Loucy (cell line): ENCODE data around the gene WDR26.

Source experiments
- H2AFZ ChIP-seq: fragments of 200-600 bp; sonication (generic); 2 replicates; pipeline ENCODE4 v1.6.0; 2016; ENCODE audit warnings: antibody characterized with exemption, mild to moderate bottlenecking, low read length, moderate library complexity
- H3F3A ChIP-seq: fragments of 200-600 bp; 2 replicates; pipeline ENCODE4 v1.6.0; 2016; ENCODE audit warnings: antibody characterized with exemption, low read depth, mild to moderate bottlenecking
- H3K27me3 ChIP-seq: fragments of 200-600 bp; sonication (generic); 2 replicates; pipeline ENCODE4 v1.6.1; 2014; ENCODE audit warnings: low read length, mild to moderate bottlenecking; ENCODE audit not compliant: insufficient read depth, poor library complexity, severe bottlenecking
- H3K36me3 ChIP-seq: fragments of 200-600 bp; sonication (generic); 2 replicates; pipeline ENCODE4 v1.6.1; 2016; ENCODE audit warnings: low read length; ENCODE audit not compliant: insufficient read depth
- H3K4me1 ChIP-seq: fragments of 200-600 bp; sonication (generic); 2 replicates; pipeline ENCODE4 v1.5.1; 2014; ENCODE audit warnings: low read length, mild to moderate bottlenecking; ENCODE audit not compliant: insufficient read depth, poor library complexity, severe bottlenecking
- H3K4me2 ChIP-seq: fragments of 200-600 bp; sonication (generic); 2 replicates; pipeline ENCODE4 v1.6.0; 2014; ENCODE audit warnings: antibody characterized with exemption, low read length, low read depth, mild to moderate bottlenecking; ENCODE audit not compliant: poor library complexity, severe bottlenecking
- H3K4me3 ChIP-seq: fragments of 200-600 bp; sonication (generic); 2 replicates; pipeline ENCODE4 v1.5.1; 2014; ENCODE audit warnings: low read length, mild to moderate bottlenecking, mixed read lengths; ENCODE audit not compliant: poor library complexity, severe bottlenecking
- H3K79me2 ChIP-seq: fragments of 200-600 bp; sonication (generic); 2 replicates; pipeline ENCODE4 v1.6.1; 2014; ENCODE audit warnings: low read length; ENCODE audit not compliant: insufficient read depth
- H3K9ac ChIP-seq: fragments of 200-600 bp; sonication (generic); 2 replicates; pipeline ENCODE4 v1.6.0; 2014; ENCODE audit warnings: mild to moderate bottlenecking, low read depth, low read length, moderate library complexity; ENCODE audit not compliant: poor library complexity, severe bottlenecking
- H3K9me2 ChIP-seq: fragments of 200-600 bp; sonication (generic); replicated peaks from 2 replicates; pipeline ENCODE4 v1.6.1; 2016; ENCODE audit warnings: low read depth, low read length, mixed read lengths
- H3K9me3 ChIP-seq: fragments of 200-600 bp; sonication (generic); 2 replicates; pipeline ENCODE4 v1.6.1; 2014; ENCODE audit warnings: mild to moderate bottlenecking, antibody characterized with exemption, low read length, low read depth; ENCODE audit not compliant: insufficient read depth
- H4K20me1 ChIP-seq: fragments of 200-600 bp; sonication (generic); 2 replicates; pipeline ENCODE4 v1.6.0; 2014; ENCODE audit warnings: antibody characterized with exemption, low read length, mild to moderate bottlenecking; ENCODE audit not compliant: insufficient read depth, poor library complexity, severe bottlenecking
- CTCF ChIP-seq: fragments of 200-600 bp; sonication (generic); conservative IDR thresholded peaks from 2 replicates; pipeline ENCODE4 v1.5.1; 2014; ENCODE audit warnings: mild to moderate bottlenecking, antibody characterized with exemption, low read length
- EZH2phosphoT487 ChIP-seq: fragments of 200-600 bp; IDR thresholded peaks from 2 replicates; pipeline ENCODE4 v1.6.1; 2018; ENCODE audit warnings: antibody characterized with exemption, mild to moderate bottlenecking, moderate library complexity, borderline replicate concordance

The WDR26 gene

DNA sequence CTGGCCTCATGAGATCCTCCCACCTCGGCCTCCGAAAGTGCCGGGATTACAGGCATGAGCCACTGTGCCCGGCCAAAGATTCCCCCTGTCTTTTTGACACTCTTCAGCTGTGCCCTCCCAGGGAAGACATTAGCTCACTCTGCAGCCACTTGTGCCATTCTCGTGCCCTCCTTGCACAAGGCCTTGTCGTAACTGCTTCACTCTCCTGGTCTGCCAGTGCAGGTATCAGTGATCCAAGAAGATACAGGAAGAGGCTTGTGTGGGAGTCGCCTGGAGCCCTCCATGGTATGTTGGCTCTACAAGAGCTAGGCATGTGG is 22.0 kb upstream of the WDR26 start:
- Histone ChIP-seq H3K4me1 (peaks cover 9% of the 10 kb centered on the region), H4K20me1 (no peaks in the 10 kb centered on the region), H3K9me3 (no peaks in the 10 kb centered on the region), H3K27me3 (no peaks in the 10 kb centered on the region), H3K4me2 (no peak overlapping the region), H3K36me3 (no peaks in the 10 kb centered on the region), H3K9ac (no peak overlapping the region), H3F3A (no peaks in the 10 kb centered on the region), H3K4me3 (no peak overlapping the region), H3K79me2 (no peaks in the 10 kb centered on the region), H2AFZ (no peak overlapping the region), H3K9me2 (no peaks in the 10 kb centered on the region)
- TF ChIP-seq EZH2phosphoT487, result no peak
- TF ChIP-seq CTCF, result no peak

DNA sequence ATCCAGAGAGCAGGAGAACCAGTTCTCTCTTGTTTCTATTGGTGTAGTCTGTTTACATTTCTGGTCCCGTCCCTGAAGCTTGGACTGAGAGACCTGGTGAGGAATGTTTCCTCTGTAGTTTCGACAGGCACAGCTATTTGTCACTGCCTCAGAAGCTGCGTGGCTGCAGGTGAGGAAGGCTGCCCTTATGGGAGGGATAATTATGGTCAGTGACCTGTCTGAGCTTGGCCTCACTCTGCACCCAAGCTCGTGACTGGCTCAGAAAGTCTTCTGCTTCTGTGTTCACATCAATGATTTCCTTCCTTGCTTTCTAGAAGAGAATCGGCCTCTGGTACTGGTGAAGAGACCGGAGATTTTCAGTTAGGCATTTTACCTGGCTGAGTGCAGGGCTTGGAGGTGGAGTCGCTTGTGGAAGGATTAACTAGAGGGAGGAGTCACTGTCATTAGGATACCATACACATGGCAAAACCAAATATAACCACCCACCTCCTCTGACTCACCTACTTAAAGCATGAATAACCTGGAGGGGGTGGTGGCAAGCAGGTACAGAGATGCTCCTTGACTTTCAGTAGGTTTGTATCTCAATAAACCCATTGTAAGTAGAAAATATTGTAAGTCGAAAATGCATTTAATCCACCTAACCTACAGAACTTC is 19.9 kb upstream of the WDR26 start:
- Histone ChIP-seq H3K9me3 (no peaks in the 10 kb centered on the region), H3K4me1 (peaks cover 9% of the 10 kb centered on the region), H3K9ac (no peak overlapping the region), H3K79me2 (no peaks in the 10 kb centered on the region), H3K27me3 (no peaks in the 10 kb centered on the region), H3K4me2 (no peak overlapping the region), H3F3A (no peaks in the 10 kb centered on the region), H4K20me1 (no peaks in the 10 kb centered on the region), H2AFZ (no peak overlapping the region), H3K9me2 (no peaks in the 10 kb centered on the region), H3K36me3 (no peaks in the 10 kb centered on the region), H3K4me3 (no peak overlapping the region)
- TF ChIP-seq EZH2phosphoT487 (no peak), CTCF (no peak)

- H3K9ac ChIP-seq, result no peak overlapping the region
- H4K20me1 ChIP-seq, result no peaks in the 10 kb centered on the region
- no peak overlapping the region for H2AFZ ChIP-seq
- no peaks in the 10 kb centered on the region for H3K27me3 ChIP-seq
- no peaks in the 10 kb centered on the region for H3F3A ChIP-seq
- no peaks in the 10 kb centered on the region for H3K4me1 ChIP-seq
- H3K36me3 ChIP-seq, result no peaks in the 10 kb centered on the region
- no peaks in the 10 kb centered on the region for H3K9me3 ChIP-seq
- H3K4me2 ChIP-seq, result no peak overlapping the region
- H3K9me2 ChIP-seq, result no peaks in the 10 kb centered on the region
- no peaks in the 10 kb centered on the region for H3K79me2 ChIP-seq
- H3K4me3 ChIP-seq, result no peak overlapping the region
- no peak for TF ChIP-seq CTCF
- no peak for TF ChIP-seq EZH2phosphoT487
These were observed 16.2 kb upstream of the WDR26 start for GRCh38 chr1:224450561-224451350.
